22Rv1 (cell line): ENCODE data around the gene NEAT1.

Source experiments
- H3K27ac ChIP-seq: fragments of 450-650 bp; 2 replicates; pipeline ENCODE4 v1.5.1; 2017
- ZFX ChIP-seq: fragments of 450-650 bp; IDR thresholded peaks from 2 replicates; pipeline ENCODE4 v1.6.1; 2017; ENCODE audit warnings: antibody characterized with exemption, borderline replicate concordance
- TF ChIP-seq, protein P1 (sequence below): fragments of 450-650 bp; IDR thresholded peaks from 2 replicates; pipeline ENCODE4 v1.5.1; 2017; ENCODE audit warnings: mild to moderate bottlenecking

Gene NEAT1

DNA sequence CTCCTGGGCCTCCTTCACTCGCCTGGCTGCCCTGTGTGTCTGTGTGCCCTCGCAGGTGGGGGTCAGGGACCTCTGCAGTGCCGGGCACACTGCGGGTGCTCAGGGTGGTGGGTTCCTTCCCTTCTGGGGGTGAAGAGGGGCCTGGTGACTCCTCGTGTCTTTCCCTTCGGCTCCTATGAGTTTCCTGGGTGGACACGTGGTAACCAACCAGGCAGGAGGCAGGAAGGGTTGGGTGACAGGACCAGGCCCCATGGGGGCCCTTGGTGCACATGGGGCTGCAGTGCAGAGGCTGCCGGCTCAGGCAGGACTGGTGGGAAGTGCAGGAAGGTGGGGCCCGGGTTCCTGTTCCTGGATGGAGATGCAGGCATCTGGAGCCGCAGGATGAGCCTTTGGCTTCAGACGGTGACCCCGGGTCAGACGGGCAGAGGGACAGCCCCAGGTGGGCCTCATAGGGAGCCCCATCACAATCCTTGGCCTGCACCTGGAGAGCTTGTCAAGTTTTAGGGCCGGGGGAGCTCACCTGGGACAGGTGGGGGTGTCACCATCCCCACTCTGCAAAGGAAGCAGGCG lies 26.6 kb upstream of the NEAT1 start:
- no peak overlapping the region for H3K27ac ChIP-seq
- TF ChIP-seq ZFX = no peak
- TF ChIP-seq, protein P1, sequence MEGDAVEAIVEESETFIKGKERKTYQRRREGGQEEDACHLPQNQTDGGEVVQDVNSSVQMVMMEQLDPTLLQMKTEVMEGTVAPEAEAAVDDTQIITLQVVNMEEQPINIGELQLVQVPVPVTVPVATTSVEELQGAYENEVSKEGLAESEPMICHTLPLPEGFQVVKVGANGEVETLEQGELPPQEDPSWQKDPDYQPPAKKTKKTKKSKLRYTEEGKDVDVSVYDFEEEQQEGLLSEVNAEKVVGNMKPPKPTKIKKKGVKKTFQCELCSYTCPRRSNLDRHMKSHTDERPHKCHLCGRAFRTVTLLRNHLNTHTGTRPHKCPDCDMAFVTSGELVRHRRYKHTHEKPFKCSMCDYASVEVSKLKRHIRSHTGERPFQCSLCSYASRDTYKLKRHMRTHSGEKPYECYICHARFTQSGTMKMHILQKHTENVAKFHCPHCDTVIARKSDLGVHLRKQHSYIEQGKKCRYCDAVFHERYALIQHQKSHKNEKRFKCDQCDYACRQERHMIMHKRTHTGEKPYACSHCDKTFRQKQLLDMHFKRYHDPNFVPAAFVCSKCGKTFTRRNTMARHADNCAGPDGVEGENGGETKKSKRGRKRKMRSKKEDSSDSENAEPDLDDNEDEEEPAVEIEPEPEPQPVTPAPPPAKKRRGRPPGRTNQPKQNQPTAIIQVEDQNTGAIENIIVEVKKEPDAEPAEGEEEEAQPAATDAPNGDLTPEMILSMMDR = no peak

DNA sequence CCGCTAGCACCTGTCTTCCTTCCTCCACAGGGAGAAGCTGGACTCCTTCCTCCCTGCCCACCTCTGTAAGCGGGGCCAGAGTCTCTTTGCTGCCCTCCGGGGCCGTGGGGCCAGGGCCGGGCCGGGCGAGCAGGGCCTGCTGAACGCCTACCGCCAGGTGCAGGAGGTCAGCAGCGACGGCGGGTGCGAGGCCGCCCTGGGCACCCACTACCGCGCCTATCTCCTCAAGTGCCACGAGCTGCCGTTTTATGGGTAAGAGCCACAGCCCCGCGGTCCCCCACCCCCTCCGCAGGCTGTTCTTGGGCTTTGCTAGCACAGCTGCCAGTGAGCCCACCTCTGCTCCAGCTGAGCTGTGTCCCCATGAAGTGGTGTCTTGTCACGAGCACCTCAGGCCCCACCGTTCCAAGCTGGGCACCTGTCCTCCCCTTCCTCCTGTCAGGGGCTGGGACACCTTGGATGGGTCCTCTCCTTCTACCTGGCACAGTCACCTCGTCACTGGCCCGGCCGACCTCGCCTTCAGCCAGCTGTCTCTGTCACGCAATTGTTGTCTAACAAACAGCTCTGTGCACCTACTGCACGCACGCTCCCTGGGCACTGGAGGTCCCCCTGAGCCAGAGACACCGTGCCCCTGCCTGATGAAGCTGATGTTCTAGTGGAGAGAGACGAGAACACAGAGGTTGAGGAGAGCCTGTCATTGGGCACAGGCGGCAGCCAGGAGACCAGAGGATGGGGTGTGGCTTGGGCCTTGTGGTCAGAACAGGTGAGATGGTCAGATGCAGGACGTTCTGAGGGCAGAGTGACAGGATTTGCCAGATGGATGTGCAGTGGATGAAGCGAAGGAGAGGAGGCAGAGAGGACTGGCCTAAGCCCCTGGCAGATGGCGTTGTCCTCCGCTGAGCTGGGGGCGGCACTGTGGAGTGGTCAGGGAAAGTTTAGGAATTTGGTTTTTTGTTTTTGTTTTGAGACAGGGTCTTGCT lies 25.5 kb upstream of the NEAT1 start:
- no peak overlapping the region for H3K27ac ChIP-seq
- TF ChIP-seq, protein P1 = no peak
- TF ChIP-seq ZFX = no peak

DNA sequence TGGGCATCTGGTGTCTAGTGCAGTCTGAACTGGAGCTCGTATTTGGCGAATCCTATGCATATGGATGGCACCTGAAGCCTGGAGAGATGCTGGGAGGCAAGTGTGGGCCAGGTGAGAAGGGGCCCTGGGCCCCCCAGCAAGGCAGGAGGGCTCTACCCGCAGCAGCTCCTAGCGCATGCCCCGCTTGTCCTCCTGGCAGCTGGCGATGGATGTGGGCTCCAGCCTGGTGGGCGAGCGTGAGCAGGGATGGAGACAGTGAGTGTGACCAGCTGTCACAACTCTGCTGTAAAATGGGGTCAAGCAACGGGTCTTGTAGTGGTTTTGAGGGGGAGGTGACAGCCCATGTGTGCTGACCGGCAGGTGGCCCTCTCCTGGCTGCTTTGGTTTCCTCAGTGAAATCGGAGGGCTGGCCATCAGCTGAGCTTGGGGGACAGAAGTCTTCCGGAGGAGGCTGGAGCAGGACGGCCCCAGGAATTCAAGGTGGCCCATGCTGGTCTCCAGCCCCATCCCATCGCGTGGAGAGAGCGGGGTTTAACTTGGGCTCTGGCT lies 24.2 kb upstream of the NEAT1 start:
- H3K27ac ChIP-seq = no peak overlapping the region
- TF ChIP-seq, protein P1 = no peak
- no peak for TF ChIP-seq ZFX

DNA sequence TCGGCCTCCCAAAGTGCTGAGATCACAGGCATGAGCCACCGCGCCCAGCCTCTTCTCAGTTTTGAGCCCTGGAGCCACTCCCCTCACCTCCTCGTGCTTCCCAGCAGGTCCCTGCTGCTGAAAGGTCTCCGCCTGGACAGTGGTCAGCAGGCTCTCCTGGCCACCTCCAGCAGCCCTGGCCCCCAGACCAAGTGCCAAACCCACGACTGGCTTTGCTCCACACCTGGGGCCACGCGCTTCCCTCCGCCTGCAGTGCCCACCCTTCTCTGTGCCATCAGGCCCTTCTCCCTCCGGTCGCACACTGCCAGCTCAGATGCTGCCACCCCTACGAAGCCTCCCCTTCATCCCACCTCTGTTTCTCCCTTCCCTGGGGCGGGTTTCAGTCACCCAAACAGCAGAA lies 23.3 kb upstream of the NEAT1 start:
- no peak overlapping the region for H3K27ac ChIP-seq
- no peak for TF ChIP-seq ZFX
- TF ChIP-seq, protein P1 = no peak

DNA sequence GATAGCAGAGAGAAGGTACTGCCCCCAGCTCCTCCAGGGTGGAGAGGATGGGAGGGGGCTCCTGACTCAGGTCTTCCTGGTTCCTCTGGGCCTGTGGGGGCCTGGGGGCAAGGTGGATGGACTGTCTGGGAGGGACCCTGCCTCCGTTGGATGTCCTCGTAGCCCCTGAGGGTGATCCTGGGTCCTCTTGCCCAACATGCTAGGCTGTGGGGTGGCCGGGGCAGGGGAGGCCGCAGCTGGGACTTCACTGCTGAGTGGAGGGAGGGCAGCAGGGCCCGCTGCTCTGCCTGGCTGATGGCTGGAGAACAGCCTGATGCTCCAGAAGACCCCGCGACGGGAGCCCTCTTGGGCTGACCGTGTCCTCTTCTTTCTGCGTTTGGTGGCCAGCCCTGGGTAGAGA lies 22.8 kb upstream of the NEAT1 start:
- H3K27ac ChIP-seq = no peak overlapping the region
- no peak for TF ChIP-seq ZFX
- TF ChIP-seq, protein P1 = no peak

DNA sequence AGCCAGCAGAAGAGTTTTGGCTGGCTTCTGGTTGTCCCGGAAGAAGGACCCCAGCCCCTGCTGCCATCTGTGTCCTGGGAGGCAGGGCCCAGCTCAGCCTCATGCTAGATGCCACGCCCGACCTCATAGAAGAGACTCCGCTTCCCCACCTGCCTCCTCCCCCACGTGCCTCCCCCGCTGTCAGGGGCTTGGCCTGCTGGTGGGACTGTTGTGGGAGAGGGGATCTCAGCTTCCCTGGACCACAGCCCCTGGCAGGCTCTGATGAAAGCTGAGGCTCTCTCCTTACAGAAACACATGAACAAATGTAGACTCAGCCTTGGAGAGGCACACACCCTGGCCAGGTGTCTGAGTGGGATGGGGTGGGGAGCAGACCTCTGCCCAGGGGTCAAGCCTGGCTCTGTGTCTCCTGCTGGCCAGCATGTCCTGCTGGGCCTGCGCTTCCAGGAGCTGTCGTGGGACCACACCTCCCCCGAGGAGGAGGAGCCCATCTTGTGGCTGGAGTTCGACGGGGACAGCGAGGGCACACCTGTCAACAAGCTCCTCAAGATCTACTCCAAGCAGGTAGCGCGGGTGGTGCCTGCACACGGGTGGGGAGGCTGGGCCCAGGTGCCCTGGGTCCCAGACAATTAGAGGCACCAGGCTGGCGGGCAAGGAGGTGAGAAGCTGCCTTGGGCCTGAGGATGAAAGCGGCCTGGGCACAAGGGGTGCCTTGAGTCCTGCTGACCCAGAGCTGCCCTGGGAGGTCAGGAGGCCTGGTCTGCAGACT lies 22.1 kb upstream of the NEAT1 start:
- no peak for TF ChIP-seq ZFX
- TF ChIP-seq, protein P1 = no peak
- no peak overlapping the region for H3K27ac ChIP-seq
